ENCODE data around the gene TUBB2B.

- TF ChIP-seq POLR2A (IDR thresholded peaks at IDR 0.05; ENCODE audit: borderline replicate concordance, extremely low read depth, insufficient read depth, insufficient read length) (no peak), CTCF (IDR thresholded peaks at IDR 0.05 in 2 of 3, conservative IDR thresholded peaks at IDR 0.05 in 1 of 3; ENCODE audit: borderline replicate concordance in 1 of 3, insufficient read depth in 1 of 3, low read depth in 2 of 3, low read length in 2 of 3) (no peak), RAD21 (IDR thresholded peaks at IDR 0.05; ENCODE audit: low read depth) (no peak), SIN3A (IDR thresholded peaks at IDR 0.05; ENCODE audit: low read depth) (no peak), POLR2AphosphoS5 (IDR thresholded peaks at IDR 0.05; ENCODE audit: low read depth, low read length) (no peak), REST (IDR thresholded peaks at IDR 0.05; ENCODE audit: low read depth) (no peak), EZH2 (IDR thresholded peaks at IDR 0.05) (no peak)
Observed at GRCh38 chr6:3233904-3234303, 6.5 kb upstream of the TUBB2B start.

All from HCT116 (cell line).